Measurements from ENCODE around the gene GARS1. TPM values are rescaled to one million over a fixed set of nuclear protein-coding genes. Genes with fewer than 3 reads are reported as not detected.

GARS1 gene
- total RNA-seq, 2 experiments from 2014 or later: 338 to 354 TPM

GRCh38 chr7:30652698-30653641 is 58.3 kb downstream of the GARS1 start:
- POLR2A ChIA-PET: interaction anchor here (1.3 to 1.7 kb wide), 2 partner anchors 9 to 64 kb away, joined by 4 to 5 read pairs; no protein-coding TSS in a partner anchor
- CTCF ChIA-PET: no interaction called here
- Mint-ChIP-seq H3K27ac (no peak overlapping the region), H3K4me1 (ENCODE audit: low read depth) (no peaks in the 10 kb centered on the region), H3K27me3 (no peaks in the 10 kb centered on the region), H3K9me3 (no peaks in the 10 kb centered on the region), H3K36me3 (ENCODE audit: low read depth) (no peaks in the 10 kb centered on the region), H3K4me3 (no peak overlapping the region)
- no peak for TF ChIP-seq CTCF (IDR thresholded peaks at IDR 0.05)
- intact Hi-C loops (cut with micrococcal nuclease): no loop called here
- DNase-seq (no peak), ATAC-seq (no peak)

- no peaks in the 10 kb centered on the region for H3K9me3 Mint-ChIP-seq
- H3K27me3 Mint-ChIP-seq: no peaks in the 10 kb centered on the region
- H3K27ac Mint-ChIP-seq: no peak overlapping the region
- ChIA-PET CTCF (interaction anchor here (1.0 to 1.8 kb wide), 2 partner anchors 10 to 85 kb away, joined by 4 to 5 read pairs; no protein-coding TSS in a partner anchor), POLR2A (interaction anchor here (0.9 to 1.7 kb wide), 3 partner anchors 11 to 73 kb away, joined by 3 to 5 read pairs (median 4); no protein-coding TSS in a partner anchor)
- ATAC-seq: no peak
- no peak for DNase-seq
- no peak for TF ChIP-seq CTCF (IDR thresholded peaks at IDR 0.05)
- no peaks in the 10 kb centered on the region for H3K36me3 Mint-ChIP-seq (ENCODE audit: low read depth)
- no peak overlapping the region for H3K4me3 Mint-ChIP-seq
- H3K4me1 Mint-ChIP-seq (ENCODE audit: low read depth): no peaks in the 10 kb centered on the region
- intact Hi-C loops (cut with micrococcal nuclease): no loop called here
These were observed 59.8 kb downstream of the GARS1 start for GRCh38 chr7:30654296-30655090.

- DNase-seq (no peak), ATAC-seq (no peak)
- no peak overlapping the region for H3K4me3 Mint-ChIP-seq
- H3K36me3 Mint-ChIP-seq (ENCODE audit: low read depth): no peaks in the 10 kb centered on the region
- H3K9me3 Mint-ChIP-seq: no peaks in the 10 kb centered on the region
- H3K4me1 Mint-ChIP-seq (ENCODE audit: low read depth): no peaks in the 10 kb centered on the region
- ChIA-PET POLR2A (no interaction called here), CTCF (interaction anchor here (1.8 kb wide), 1 partner anchor 10 kb away, joined by 4 read pairs; no protein-coding TSS in a partner anchor)
- no peaks in the 10 kb centered on the region for H3K27me3 Mint-ChIP-seq
- intact Hi-C loops (cut with micrococcal nuclease): no loop called here
- H3K27ac Mint-ChIP-seq: no peak overlapping the region
- no peak for TF ChIP-seq CTCF (IDR thresholded peaks at IDR 0.05)
These were observed 60.7 kb downstream of the GARS1 start for GRCh38 chr7:30655096-30655970.

GRCh38 chr7:30656006-30656957 is 61.6 kb downstream of the GARS1 start:
- no peak overlapping the region for H3K27ac Mint-ChIP-seq
- no peaks in the 10 kb centered on the region for H3K36me3 Mint-ChIP-seq (ENCODE audit: low read depth)
- POLR2A ChIA-PET: no interaction called here
- CTCF ChIA-PET: no interaction called here
- H3K27me3 Mint-ChIP-seq: no peaks in the 10 kb centered on the region
- H3K4me3 Mint-ChIP-seq: no peak overlapping the region
- H3K4me1 Mint-ChIP-seq (ENCODE audit: low read depth): no peaks in the 10 kb centered on the region
- H3K9me3 Mint-ChIP-seq: no peaks in the 10 kb centered on the region
- no peak for ATAC-seq
- intact Hi-C loops (cut with micrococcal nuclease): no loop called here
- DNase-seq: no peak
- no peak for TF ChIP-seq CTCF (IDR thresholded peaks at IDR 0.05)
